GM11168 (cell line): ENCODE measurements around the gene OR2T8.
"Not testable (repeated sequence)": the region's sequence is repeated elsewhere in the genome, so short reads cannot be mapped to it uniquely, and the experiment has no call there.

Experiments used
- in situ Hi-C: fragments of 300-500 bp; cut with MboI; formaldehyde crosslinking; loops from one replicate; pipeline ENCODE4 v1.12.0; 2022; ENCODE audit warnings: low sequenced_read_pairs; ENCODE audit not compliant: unreplicated experiment

The OR2T8 gene, protein sequence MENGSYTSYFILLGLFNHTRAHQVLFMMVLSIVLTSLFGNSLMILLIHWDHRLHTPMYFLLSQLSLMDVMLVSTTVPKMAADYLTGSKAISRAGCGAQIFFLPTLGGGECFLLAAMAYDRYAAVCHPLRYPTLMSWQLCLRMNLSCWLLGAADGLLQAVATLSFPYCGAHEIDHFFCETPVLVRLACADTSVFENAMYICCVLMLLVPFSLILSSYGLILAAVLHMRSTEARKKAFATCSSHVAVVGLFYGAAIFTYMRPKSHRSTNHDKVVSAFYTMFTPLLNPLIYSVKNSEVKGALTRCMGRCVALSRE

DNA sequence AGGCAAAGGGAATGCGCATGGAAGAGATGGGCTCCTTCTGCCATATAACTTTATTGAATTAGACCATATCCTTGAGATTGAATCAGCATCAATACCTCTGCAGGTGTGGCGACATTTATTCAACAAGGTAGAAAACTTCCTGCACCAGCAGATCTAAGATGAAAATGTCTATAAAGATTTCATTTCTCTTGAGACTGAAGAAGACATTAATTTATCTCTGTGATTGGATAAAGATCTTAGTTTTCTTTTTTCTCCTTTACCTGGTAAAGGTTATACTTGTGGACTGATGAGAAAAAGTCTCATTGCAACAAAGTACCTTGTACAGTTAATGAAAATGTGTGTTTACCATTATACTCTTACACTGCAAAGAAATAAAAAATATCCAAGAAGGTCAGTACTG is at the start of gene OR2T8:
Gene OR2T8, plus strand, starts transcription at position 301 of the 400 bp plus-strand sequence. CDS start 766 bp downstream, outside the sequence.
- in situ Hi-C loops = no loop called here

DNA sequence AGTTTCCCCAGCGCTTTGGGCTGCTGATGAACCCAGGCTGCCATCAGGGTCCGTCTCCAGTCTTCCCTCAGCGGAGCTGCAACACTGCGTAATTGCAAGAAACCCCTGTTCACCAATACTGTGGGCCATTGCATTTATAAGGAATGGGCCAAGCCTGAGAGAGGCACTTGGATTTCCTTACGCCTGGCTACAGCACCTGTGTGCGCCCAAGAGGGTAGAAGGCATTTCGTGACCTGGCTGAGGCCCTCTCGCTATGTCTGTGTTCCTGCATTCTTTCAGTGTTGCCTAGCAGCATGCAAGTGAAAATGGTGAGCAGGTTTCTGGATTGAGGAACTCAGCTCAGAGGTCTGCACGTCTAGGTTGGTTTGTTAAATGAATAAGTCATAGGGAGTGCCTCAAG is 36.7 kb upstream of the OR2T8 start:
- in situ Hi-C loops = no loop called here

DNA sequence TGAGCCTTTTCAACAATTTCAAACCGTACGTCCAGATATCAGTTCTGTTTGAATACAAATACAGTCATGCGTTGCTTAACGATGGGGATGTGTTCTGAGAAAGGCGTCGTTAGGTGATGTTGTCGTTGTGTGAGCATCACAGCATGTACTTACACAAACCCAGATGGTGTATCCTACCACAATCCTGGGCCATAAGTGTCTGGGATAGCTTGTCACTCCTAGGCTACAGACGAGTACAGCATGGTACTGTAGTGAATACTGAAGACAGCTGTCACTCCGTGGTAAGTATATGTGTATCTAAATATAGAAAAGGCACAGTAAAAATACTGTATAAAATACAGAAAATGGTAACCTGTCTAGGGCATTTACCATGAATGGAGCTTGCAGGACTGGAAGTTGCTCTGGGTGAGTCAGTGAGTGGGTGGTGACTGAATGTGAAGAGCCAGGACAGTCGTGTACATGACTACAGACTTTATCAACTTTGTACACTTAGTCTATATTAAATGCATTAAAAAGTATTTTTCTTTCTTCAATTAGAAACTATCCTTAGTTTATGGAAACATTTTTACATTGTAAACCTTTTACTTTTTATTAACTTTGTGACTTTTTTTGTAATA is 35.1 kb upstream of the OR2T8 start:
- in situ Hi-C loops = no loop called here

DNA sequence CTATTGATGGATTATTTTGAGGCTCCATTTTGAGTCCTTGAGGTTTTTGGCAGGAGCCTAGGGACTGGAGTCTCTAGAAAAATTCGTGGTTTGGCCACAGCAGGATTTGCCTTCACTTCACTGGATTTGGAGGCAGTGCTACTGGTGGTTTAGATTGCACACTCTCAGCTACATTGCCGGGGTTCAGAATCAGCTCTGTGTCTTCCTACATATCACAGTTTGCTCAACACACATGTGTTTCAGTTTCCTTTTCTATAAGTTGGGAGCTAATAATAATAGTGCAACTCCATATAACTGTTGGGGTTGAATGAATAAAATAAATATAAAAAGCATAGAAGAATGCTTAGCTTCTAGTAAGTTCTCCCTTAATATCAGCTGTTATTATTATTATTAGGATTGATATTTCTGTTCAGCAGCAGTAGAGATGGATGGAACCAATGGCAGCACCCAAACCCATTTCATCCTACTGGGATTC is 24.9 kb upstream of the OR2T8 start, which contains the start of gene OR2W3:
Gene OR2W3, plus strand, starts transcription at position 425 of the 475 bp plus-strand sequence. Its CDS starts 0 bp downstream, at position 425.
- in situ Hi-C loops = no loop called here

DNA sequence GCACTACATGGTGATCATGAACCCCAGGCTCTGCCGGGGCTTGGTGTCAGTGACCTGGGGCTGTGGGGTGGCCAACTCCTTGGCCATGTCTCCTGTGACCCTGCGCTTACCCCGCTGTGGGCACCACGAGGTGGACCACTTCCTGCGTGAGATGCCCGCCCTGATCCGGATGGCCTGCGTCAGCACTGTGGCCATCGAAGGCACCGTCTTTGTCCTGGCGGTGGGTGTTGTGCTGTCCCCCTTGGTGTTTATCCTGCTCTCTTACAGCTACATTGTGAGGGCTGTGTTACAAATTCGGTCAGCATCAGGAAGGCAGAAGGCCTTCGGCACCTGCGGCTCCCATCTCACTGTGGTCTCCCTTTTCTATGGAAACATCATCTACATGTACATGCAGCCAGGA is 24.1 kb upstream of the OR2T8 start:
- in situ Hi-C loops = no loop called here

DNA sequence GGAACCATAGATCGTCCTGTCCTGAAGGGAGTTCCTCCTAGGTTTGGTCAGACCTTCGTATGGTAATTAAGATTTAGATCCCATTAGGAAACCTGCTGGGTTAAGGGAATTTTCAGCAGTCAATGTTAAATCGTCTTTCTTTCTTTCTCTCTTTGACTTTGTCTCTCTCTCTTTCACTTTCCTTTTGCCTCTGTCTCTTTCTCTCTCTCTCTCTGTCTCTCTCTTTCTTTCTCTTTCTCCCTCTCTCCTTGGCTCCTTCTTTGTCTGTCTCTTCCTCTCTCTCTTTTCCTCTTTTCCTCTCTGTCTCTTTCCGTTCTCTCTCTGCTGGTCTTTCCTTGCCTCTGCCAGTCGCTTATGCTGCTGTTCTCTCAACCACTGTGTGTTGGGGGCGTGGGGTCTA is 15.9 kb upstream of the OR2T8 start:
- in situ Hi-C loops = no loop called here

DNA sequence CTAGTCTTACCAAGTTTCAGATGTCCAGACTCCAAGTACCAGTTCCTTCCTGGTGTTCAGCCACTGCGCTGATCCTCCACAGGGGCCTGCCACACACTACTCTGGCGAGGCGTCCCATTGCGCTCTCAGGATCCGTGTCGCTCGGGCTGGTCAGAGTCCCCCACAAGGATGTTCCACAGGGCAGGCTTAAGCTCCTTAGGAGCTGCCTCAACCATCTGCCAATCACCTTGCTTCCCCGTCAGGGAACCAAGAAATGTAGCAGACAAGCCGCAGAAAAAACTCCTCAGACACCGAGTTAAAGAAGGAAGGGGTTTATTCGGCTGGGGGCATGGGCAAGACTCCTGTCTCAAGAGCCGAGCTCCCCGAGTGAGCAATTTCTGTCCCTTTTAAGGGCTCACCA is 14.9 kb upstream of the OR2T8 start:
- in situ Hi-C loops = no loop called here

DNA sequence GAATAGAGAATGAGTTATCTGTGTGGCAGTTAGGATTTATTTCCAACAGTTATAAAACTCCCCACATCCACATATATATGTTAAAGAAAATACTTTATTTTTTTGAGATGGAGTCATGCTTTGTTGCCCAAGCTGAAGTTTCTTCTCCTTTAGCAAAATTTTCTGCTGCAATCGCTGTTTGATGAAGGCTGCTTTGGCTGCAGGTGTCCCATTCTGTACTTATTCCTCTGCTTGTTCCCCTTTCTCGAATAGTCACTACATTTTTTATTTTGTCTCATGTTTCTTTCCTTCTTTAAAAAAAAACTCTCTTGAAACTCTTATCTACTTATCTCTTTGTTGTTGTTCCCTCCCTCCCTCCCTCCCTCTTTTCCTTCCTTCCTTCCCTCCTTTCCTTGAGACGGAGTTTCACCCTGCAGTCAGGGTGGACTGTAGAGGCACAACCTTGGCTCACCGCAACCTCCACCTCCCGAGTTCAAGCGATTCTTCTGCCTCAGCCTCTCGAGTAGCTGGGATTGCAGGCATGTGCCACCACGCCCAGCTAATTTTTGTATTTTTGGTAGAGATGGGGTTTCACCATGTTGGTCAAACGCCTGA is 14.0 kb upstream of the OR2T8 start:
- in situ Hi-C loops = no loop called here

DNA sequence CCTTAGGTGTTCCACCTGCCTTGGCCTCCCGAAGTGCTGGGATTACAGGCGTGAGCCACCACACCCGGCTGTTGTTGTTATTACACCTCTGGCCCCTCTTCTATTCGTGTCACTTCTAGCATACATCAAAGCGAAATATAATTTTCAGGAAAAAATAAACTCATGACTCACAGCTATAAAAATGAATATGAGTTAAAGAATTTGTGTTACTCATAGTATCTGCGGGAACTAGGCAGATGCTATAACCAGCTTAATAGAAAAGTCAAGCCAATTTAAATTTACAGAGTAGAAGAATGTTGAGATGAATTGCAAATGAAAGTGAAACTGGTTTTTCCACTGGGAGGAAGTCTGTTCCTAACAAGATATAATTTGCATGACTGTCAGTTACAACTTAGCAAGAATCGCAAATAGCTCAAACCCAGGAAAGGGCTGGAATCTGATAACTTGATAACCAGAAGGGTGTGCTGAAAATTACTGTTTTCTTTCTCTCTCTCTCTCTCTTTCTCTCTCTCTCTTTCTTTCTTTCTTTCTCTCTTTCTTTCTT is 13.5 kb upstream of the OR2T8 start:
- in situ Hi-C loops = no loop called here

DNA sequence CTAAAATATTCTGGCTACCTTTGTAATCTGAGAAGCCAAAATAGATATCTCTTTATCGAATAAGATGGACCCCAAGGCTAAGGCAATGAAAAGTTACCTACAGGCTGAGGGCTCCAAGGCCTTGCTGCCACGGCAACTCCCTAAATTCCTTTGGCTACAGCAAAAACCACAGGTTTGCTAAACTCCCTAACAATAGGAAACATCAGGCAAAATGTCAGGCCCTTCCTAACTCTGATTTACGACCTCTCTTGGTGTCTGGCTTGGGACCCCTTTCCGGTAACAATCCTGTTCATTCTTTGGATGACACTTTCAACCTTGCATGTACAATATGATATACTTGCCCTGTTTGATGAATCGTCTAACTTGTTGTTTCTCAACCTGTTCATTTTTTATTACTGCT is 11.3 kb upstream of the OR2T8 start:
- in situ Hi-C loops = no loop called here

DNA sequence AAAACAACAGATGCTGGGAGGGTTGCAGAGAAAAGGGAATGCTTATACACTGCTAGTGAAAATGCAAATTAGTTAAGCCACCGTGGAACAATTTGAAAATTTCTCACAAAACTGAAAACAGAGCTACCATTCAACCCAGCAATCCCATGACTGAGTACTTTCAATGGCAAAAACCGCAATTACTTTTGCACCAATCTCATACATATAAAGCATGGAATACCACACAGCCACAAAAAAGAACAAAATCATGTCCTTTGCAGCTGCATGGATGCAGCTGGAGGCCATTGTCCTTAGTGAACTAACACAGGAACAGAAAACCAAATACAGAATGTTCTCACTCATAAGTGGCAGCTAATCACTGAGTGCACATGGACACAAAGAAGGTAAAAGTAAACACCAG is 6.3 kb upstream of the OR2T8 start:
- in situ Hi-C loops = no loop called here

DNA sequence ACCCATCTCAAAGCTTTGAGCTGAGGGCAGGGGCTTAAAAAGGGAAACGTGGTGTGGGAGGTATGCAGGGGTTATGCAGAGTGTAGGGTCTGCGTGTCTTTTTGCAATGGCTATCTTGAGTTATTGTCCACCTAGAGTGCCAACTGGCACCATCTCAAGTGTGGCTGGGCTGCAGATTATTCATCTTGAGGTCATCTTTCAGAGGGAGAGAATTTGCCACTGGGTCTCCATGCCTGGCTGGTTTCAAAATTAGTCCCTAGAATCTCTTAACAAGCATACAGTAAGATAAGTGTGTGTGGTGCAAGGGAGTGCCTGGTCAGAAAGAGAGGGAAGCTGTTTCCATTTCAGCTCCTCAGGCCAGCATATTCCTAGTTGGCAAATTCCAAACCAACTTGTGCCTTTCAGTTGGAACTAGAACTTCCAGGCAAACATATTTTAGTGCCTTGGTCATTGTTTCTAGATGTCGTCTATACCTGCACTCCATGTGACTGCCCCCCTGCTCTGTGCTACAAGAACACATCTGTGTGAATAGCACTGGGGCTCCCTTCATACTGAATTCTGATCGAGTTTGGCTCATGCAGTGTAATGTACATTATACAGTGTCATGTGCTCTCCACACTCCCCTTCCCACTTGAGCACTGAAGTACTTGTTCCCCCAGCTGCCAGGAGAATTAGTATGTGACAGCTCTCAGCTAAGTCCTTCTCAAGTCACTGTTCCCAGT is 5.0 kb upstream of the OR2T8 start:
- in situ Hi-C loops = no loop called here

DNA sequence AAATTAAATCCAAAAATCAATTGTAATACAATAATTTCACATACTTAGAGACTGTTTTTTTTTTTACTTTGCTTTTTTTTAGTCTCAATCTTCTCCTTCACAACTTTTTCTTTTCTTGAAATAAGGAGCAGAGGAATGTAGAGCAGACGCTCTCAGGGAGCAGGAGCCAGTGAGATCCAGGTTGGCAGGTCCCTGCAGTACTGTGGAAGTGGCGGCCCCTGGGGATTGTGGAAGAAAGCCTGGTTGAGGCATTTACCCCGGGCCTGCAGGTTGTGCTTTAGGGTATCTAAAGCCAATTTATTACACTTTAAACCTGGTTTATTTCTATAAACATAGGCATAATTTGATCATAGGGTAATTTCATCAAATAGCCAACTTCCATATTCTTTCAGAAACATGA is 3.9 kb downstream of the OR2T8 start:
- in situ Hi-C loops = no loop called here

DNA sequence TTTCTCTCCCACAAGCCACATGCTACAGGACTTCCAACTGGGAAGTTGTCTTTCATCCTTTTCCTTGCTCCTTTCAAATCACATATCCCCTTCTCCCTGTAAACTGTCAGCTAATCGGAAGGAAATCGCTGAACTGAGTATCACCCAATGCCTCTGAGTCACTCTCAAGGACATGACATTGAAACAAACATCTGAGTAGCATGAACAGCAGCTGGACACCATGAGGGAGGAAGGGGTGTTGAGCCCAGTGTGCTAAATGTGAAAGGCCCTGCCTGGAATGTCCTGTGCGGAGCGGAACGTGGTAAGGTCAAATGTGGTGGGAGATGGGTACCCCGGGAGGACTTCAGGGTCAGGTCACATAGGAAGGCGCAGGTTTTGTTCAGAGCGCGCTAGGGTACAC is 4.8 kb downstream of the OR2T8 start, which contains the start of gene OR2AJ1:
Gene OR2AJ1, plus strand, starts transcription at position 22 of the 400 bp plus-strand sequence. CDS start 8,880 bp downstream, outside the sequence.
- in situ Hi-C loops = no loop called here

DNA sequence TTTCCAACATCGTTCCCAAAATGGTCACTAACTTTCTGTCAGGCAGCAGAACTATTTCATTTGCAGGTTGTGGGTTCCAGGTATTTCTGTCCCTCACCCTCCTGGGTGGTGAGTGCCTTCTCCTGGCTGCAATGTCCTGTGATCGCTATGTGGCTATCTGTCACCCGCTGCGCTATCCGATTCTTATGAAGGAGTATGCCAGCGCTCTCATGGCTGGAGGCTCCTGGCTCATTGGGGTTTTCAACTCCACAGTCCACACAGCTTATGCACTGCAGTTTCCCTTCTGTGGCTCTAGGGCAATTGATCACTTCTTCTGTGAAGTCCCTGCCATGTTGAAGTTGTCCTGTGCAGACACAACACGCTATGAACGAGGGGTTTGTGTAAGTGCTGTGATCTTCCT is 13.9 kb downstream of the OR2T8 start:
- in situ Hi-C loops = no loop called here

DNA sequence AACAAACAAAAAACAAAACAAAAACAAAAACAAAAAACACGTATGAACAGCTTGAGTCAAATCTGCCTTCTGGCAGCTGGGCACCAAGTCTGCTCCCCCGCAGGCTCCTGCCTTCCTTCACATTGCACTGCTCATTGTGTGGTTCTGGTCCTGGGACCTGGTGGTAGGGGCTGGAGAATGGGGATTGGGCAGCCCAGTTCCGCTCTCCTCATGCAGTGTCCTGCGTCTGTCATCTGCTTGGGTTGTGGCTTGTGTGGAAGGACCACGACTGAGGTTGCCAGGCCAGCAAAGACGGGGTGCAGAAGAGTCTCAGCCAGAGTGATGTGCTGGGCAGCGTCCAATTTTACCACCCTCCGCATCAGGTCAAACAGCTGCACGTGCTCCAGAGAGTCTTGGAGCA is 15.7 kb downstream of the OR2T8 start:
- in situ Hi-C loops = no loop called here

DNA sequence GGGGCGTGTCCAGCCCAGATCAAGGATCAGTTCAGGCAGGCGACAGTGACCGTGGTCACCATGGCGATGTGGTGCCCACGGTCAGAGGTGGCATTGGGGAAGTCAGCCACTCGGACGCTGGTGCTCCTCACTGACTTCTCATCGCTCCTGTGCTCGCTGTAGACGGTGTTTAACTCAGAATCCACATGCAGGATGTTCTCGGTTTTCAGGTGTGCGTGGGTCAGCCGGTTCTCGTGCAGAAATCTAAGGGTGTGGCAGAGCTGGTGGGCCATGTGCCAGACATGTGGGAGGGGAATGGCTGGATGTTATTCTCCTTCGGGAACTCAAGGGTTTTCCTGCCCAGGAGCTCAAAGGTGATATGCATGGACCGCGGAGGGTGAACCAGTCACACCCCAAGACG is 16.4 kb downstream of the OR2T8 start:
- in situ Hi-C loops = no loop called here

DNA sequence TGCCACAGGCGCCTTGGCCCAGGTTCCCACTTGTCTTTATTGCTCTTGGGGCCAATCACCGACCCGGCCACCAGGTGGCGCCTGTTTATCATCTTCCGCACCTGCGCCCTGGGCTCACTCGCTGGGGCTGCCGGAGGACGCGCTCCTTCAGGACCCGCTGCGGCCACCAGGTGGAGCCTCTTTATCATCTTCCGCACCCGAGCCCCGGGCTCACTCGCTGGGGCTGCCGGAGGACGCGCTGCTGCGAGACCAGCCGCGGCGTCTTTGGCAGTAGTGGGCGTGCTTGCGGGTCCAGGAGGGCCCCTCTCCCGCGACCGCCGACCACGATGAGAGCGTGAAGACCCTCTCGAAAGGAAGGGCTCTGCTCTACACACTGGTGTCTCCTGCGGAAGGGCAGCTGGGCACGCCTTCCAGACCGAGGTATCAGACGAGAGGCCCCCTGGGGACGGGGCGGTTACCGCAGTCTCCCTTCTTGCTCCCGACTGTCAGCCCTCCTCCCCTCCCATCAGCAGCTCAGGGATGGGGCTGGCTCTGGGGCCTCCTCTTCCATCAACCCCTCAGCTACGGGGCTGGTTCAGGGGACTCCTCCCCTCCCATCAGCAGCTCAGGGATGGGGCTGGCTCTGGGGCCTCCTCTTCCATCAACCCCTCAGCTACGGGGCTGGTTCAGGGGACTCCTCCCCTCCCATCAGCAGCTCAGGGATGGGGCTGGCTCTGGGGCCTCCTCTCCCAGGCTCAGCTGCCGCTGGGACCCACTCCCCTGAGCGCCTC is 17.1 kb downstream of the OR2T8 start:
- in situ Hi-C loops = not testable (repeated sequence)

DNA sequence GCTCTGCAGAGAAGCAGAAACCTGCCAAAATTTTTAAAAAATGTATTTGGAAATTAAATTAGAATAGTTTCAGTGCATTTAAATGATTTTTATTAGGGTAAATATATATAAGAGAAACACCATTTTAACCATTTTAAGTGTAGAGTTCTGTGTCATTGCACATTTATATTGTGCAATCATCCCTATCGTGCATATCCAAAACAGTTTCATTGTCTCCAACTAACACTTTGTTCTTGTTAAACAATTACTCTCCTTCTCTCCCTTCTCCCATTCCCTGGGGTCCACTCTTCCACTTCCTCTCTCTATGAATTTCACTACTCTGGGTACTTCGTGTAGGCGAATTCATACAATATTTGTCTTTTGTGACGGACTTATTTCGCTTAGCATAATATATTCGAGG is 22.6 kb downstream of the OR2T8 start:
- in situ Hi-C loops = no loop called here

DNA sequence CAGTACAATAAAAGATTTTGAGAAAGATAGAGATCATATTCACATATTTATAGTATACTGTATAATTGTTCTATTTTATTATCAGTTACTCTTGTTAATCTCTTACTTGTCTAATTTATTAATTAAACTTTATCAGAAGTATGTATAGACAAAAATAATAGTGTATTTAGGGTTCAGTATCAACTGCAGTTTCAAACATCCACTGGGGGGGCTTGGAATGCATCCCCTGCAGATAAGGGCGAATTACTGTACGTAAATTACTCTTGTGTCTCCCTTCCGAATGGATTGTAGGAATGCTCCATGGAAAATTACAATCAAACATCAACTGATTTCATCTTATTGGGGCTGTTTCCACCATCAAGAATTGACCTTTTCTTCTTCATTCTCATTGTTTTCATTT is 28.5 kb downstream of the OR2T8 start, which contains the start of gene OR2L8:
Gene OR2L8, plus strand, starts transcription at position 301 of the 400 bp plus-strand sequence. Its CDS starts 0 bp downstream, at position 301.
- in situ Hi-C loops = no loop called here
